ENCODE data around the gene C1QC.

The C1QC gene

GRCh38 chr1:22600071-22600816, 43.2 kb upstream of the C1QC start:
- Mint-ChIP-seq H3K4me1 (no peaks in the 10 kb centered on the region), H3K27ac (no peak overlapping the region), H3K4me3 (no peak overlapping the region), H3K27me3 (ENCODE audit: low read depth, poor library complexity) (peaks cover 70% of the 10 kb centered on the region), H3K36me3 (ENCODE audit: low read depth) (no peaks in the 10 kb centered on the region), H3K9me3 (no peaks in the 10 kb centered on the region)
- no peak for DNase-seq
- TF ChIP-seq, protein P1, sequence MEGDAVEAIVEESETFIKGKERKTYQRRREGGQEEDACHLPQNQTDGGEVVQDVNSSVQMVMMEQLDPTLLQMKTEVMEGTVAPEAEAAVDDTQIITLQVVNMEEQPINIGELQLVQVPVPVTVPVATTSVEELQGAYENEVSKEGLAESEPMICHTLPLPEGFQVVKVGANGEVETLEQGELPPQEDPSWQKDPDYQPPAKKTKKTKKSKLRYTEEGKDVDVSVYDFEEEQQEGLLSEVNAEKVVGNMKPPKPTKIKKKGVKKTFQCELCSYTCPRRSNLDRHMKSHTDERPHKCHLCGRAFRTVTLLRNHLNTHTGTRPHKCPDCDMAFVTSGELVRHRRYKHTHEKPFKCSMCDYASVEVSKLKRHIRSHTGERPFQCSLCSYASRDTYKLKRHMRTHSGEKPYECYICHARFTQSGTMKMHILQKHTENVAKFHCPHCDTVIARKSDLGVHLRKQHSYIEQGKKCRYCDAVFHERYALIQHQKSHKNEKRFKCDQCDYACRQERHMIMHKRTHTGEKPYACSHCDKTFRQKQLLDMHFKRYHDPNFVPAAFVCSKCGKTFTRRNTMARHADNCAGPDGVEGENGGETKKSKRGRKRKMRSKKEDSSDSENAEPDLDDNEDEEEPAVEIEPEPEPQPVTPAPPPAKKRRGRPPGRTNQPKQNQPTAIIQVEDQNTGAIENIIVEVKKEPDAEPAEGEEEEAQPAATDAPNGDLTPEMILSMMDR (IDR thresholded peaks at IDR 0.05): no peak

DNA sequence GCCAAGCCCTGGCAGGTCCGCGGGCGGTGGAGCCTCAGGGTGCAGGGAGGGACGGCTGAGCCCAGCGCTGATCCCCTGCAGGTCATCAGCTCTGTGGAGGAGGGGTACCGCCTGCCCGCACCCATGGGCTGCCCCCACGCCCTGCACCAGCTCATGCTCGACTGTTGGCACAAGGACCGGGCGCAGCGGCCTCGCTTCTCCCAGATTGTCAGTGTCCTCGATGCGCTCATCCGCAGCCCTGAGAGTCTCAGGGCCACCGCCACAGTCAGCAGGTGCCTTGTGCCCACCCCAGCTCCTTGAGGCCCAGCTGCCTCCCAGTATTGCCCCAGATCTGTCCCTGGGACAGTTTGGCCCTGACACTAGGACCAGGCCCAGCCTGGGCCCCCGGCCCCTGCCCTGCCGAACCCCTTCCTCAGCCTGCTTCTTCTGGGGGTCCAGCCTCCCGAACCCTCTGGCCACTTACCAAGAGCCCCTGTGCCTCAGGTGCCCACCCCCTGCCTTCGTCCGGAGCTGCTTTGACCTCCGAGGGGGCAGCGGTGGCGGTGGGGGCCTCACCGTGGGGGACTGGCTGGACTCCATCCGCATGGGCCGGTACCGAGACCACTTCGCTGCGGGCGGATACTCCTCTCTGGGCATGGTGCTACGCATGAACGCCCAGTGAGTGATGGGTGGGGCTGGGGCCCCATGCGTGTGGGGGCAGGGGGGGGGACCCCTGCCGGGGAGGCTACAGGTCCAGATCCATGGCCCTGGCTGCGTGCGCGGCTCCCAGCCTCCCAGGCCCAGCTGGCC, 42.4 kb upstream of the C1QC start:
- H3K36me3 Mint-ChIP-seq (ENCODE audit: low read depth): no peaks in the 10 kb centered on the region
- DNase-seq: no peak
- peaks cover 71% of the 10 kb centered on the region for H3K27me3 Mint-ChIP-seq (ENCODE audit: low read depth, poor library complexity)
- H3K4me1 Mint-ChIP-seq: no peaks in the 10 kb centered on the region
- no peak overlapping the region for H3K4me3 Mint-ChIP-seq
- no peaks in the 10 kb centered on the region for H3K9me3 Mint-ChIP-seq
- TF ChIP-seq, protein P1 (IDR thresholded peaks at IDR 0.05): no peak
- H3K27ac Mint-ChIP-seq: no peak overlapping the region

DNA sequence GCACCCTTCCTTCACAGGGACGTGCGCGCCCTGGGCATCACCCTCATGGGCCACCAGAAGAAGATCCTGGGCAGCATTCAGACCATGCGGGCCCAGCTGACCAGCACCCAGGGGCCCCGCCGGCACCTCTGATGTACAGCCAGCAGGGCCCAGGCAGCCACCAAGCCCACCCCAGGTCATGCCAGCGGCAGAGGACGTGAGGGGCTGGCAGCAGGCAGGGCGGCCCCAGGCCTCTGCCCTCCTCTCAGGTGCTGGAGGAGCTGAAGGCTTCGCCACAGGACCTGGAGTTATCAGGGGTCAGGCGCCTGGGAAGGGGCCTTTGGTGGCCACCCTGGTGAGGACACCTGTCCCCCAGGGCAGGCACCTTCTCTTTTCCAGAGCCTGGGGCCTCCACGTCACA, 41.8 kb upstream of the C1QC start:
- TF ChIP-seq, protein P1 (IDR thresholded peaks at IDR 0.05): no peak
- Mint-ChIP-seq H3K27ac (no peak overlapping the region), H3K4me1 (no peaks in the 10 kb centered on the region), H3K4me3 (no peak overlapping the region), H3K27me3 (ENCODE audit: low read depth, poor library complexity) (peaks cover 73% of the 10 kb centered on the region), H3K9me3 (no peaks in the 10 kb centered on the region), H3K36me3 (ENCODE audit: low read depth) (no peaks in the 10 kb centered on the region)
- DNase-seq: no peak

GRCh38 chr1:22602060-22602740, 41.2 kb upstream of the C1QC start:
- no peaks in the 10 kb centered on the region for H3K4me1 Mint-ChIP-seq
- no peaks in the 10 kb centered on the region for H3K9me3 Mint-ChIP-seq
- no peak overlapping the region for H3K4me3 Mint-ChIP-seq
- peaks cover 73% of the 10 kb centered on the region for H3K27me3 Mint-ChIP-seq (ENCODE audit: low read depth, poor library complexity)
- H3K36me3 Mint-ChIP-seq (ENCODE audit: low read depth): no peaks in the 10 kb centered on the region
- TF ChIP-seq, protein P1 (IDR thresholded peaks at IDR 0.05): no peak
- DNase-seq: no peak
- H3K27ac Mint-ChIP-seq: no peak overlapping the region

DNA sequence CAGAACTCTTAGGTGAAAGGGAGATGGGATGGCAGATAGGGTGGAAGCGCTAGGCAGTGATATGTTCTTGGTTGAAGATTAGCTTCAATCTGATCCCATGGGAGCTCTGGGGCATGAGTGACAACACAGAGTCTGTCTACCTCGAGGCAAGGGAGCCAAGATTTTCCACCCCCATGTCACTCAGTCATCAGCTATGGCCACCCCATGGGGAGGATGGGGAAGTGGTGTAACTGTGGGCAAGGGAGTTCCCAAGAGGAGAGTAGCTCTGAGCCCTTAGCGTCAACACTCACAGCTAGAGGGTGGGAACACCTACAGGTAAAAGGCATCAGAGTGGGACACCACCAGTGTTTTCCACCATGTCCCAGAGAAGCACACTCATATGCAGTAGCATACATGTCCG, 37.3 kb upstream of the C1QC start:
- Mint-ChIP-seq H3K4me3 (no peak overlapping the region), H3K4me1 (no peaks in the 10 kb centered on the region), H3K36me3 (ENCODE audit: low read depth) (no peaks in the 10 kb centered on the region), H3K9me3 (no peaks in the 10 kb centered on the region), H3K27ac (no peak overlapping the region), H3K27me3 (ENCODE audit: low read depth, poor library complexity) (peaks cover 87% of the 10 kb centered on the region)
- TF ChIP-seq, protein P1 (IDR thresholded peaks at IDR 0.05): no peak
- no peak for DNase-seq
